ENCODE measurements around the gene NOG.

NOG gene

GRCh38 chr17:56598466-56598865, 5.0 kb downstream of the NOG start:
- peaks cover 36% of the 10 kb centered on the region for H3K4me1 Mint-ChIP-seq
- no peaks in the 10 kb centered on the region for H3K36me3 Mint-ChIP-seq (ENCODE audit: low read depth)
- peaks cover 54% of the 10 kb centered on the region for H3K27me3 Mint-ChIP-seq (ENCODE audit: low read depth, poor library complexity)
- peak overlapping the region; percentile 83 for H3K4me3 Mint-ChIP-seq
- DNase-seq: no peak
- H3K27ac Mint-ChIP-seq: no peak overlapping the region
- no peak for TF ChIP-seq CTCF (IDR thresholded peaks at IDR 0.05)
- no peaks in the 10 kb centered on the region for H3K9me3 Mint-ChIP-seq

GRCh38 chr17:56599088-56599487, 5.6 kb downstream of the NOG start:
- Mint-ChIP-seq H3K4me1 (peaks cover 36% of the 10 kb centered on the region), H3K4me3 (no peak overlapping the region), H3K27me3 (ENCODE audit: low read depth, poor library complexity) (peaks cover 58% of the 10 kb centered on the region), H3K27ac (no peak overlapping the region), H3K9me3 (no peaks in the 10 kb centered on the region), H3K36me3 (ENCODE audit: low read depth) (no peaks in the 10 kb centered on the region)
- DNase-seq: no peak
- no peak for TF ChIP-seq CTCF (IDR thresholded peaks at IDR 0.05)

GRCh38 chr17:56599566-56599965, 6.1 kb downstream of the NOG start:
- Mint-ChIP-seq H3K27ac (no peak overlapping the region), H3K9me3 (no peaks in the 10 kb centered on the region), H3K4me1 (peaks cover 36% of the 10 kb centered on the region), H3K27me3 (ENCODE audit: low read depth, poor library complexity) (peaks cover 56% of the 10 kb centered on the region), H3K4me3 (no peak overlapping the region), H3K36me3 (ENCODE audit: low read depth) (no peaks in the 10 kb centered on the region)
- no peak for TF ChIP-seq CTCF (IDR thresholded peaks at IDR 0.05)
- DNase-seq: no peak

GRCh38 chr17:56600256-56600655, 6.8 kb downstream of the NOG start:
- Mint-ChIP-seq H3K9me3 (no peaks in the 10 kb centered on the region), H3K4me3 (no peak overlapping the region), H3K4me1 (peaks cover 32% of the 10 kb centered on the region), H3K27me3 (ENCODE audit: low read depth, poor library complexity) (peaks cover 52% of the 10 kb centered on the region), H3K36me3 (ENCODE audit: low read depth) (no peaks in the 10 kb centered on the region), H3K27ac (no peak overlapping the region)
- DNase-seq: no peak
- TF ChIP-seq CTCF (IDR thresholded peaks at IDR 0.05): no peak

GRCh38 chr17:56601591-56601990, 8.1 kb downstream of the NOG start:
- H3K9me3 Mint-ChIP-seq: no peaks in the 10 kb centered on the region
- TF ChIP-seq CTCF (IDR thresholded peaks at IDR 0.05): no peak
- peaks cover 26% of the 10 kb centered on the region for H3K4me1 Mint-ChIP-seq
- DNase-seq: no peak
- peaks cover 53% of the 10 kb centered on the region for H3K27me3 Mint-ChIP-seq (ENCODE audit: low read depth, poor library complexity)
- no peak overlapping the region for H3K27ac Mint-ChIP-seq
- no peaks in the 10 kb centered on the region for H3K36me3 Mint-ChIP-seq (ENCODE audit: low read depth)
- H3K4me3 Mint-ChIP-seq: no peak overlapping the region

- TF ChIP-seq CTCF (IDR thresholded peaks at IDR 0.05): no peak
- Mint-ChIP-seq H3K27ac (no peak overlapping the region), H3K4me3 (no peak overlapping the region), H3K27me3 (ENCODE audit: low read depth, poor library complexity) (peaks cover 47% of the 10 kb centered on the region), H3K9me3 (no peaks in the 10 kb centered on the region), H3K4me1 (peaks cover 18% of the 10 kb centered on the region), H3K36me3 (ENCODE audit: low read depth) (no peaks in the 10 kb centered on the region)
- DNase-seq: no peak
Measured at GRCh38 chr17:56602292-56603130, 9.0 kb downstream of the NOG start.
